Tibial nerve (tissue), 4 donors: Measurements from ENCODE around the gene CUL9. TPM values are rescaled to one million over a fixed set of nuclear protein-coding genes. Genes with fewer than 3 reads are reported as not detected.
A peak's percentile ranks its signal among the peaks of the same experiment; 100 is the strongest.

Experiments used
- DNase-seq, 2 donors: peaks; one replicate each; pipeline ENCODE4 v3.0.0-alpha.2; 2019; ENCODE audit warnings: low spot score in 2 of 2
- H3K27ac ChIP-seq, 4 donors: fragments of 200-600 bp; sonication (generic) in 3 of 4; one replicate each; pipeline ENCODE4 v1.5.1; 2017 to 2019; ENCODE audit warnings: mild to moderate bottlenecking in 1 of 4
- H3K27me3 ChIP-seq, 2 donors: fragments of 200-600 bp; sonication (generic) in 1 of 2; one replicate each; pipeline versions ENCODE4 v1.5.1 to v1.6.0; 2017 to 2019
- H3K36me3 ChIP-seq, 3 donors: fragments of 200-600 bp; sonication (generic); one replicate each; pipeline ENCODE4 v1.5.1; 2018 to 2019
- H3K4me1 ChIP-seq, 4 donors: fragments of 200-600 bp; sonication (generic) in 3 of 4; one replicate each; pipeline ENCODE4 v1.5.1; 2017 to 2019
- H3K4me3 ChIP-seq, 4 donors: fragments of 200-600 bp; sonication (generic) in 3 of 4; one replicate each; pipeline ENCODE4 v1.5.1; 2017 to 2019; ENCODE audit warnings: mild to moderate bottlenecking in 1 of 4, moderate library complexity in 1 of 4
- H3K9me3 ChIP-seq, 4 donors: fragments of 200-600 bp; sonication (generic) in 3 of 4; one replicate each; pipeline ENCODE4 v1.5.1; 2017 to 2019
- CTCF ChIP-seq, 5 experiments: fragments of 200-600 bp in 3 of 5; fragments of 450-650 bp in 2 of 5; sonication (generic) in 3 of 5; IDR thresholded peaks; one replicate each; pipeline ENCODE4 v1.5.1; 2016 to 2019; ENCODE audit warnings: antibody characterized with exemption in 5 of 5, mild to moderate bottlenecking in 3 of 5, moderate library complexity in 2 of 5
- EP300 ChIP-seq, 2 donors: sonication (generic); formaldehyde crosslinking; IDR thresholded peaks; one replicate each; pipeline ENCODE4 v1.6.1; 2017; ENCODE audit warnings: antibody characterized with exemption in 2 of 2, mild to moderate bottlenecking in 1 of 2
- POLR2A ChIP-seq, 2 donors: fragments of 450-650 bp; IDR thresholded peaks; one replicate each; pipeline ENCODE4 v1.6.1; 2017; ENCODE audit warnings: antibody characterized with exemption in 2 of 2, mild to moderate bottlenecking in 2 of 2, moderate library complexity in 2 of 2
- WGBS, 2 donors: methylation state at CpG; one replicate each; pipeline ENCODE4 v1.1.5; 2018; 5-methylcytosine and 5-hydroxymethylcytosine counted together
- total RNA-seq, 4 donors: library from RNA; depleted of rRNA; stranded (reverse); fragments of >200 nt; gene quantifications; one replicate each; pipeline ENCODE4 v1.1.0, GENCODE V29; 2016

Gene CUL9
- total RNA-seq, 4 donors from 2014 or later = 47.9 to 76.2 (median 49.3) TPM

- 51 to 53% methylated on average over 11 of the region's 11 CpGs for WGBS, 2 donors
- Histone ChIP-seq H3K4me3 (peak overlapping the region; percentile 29 to 57 (median 46)), H3K4me1 (peaks cover 0 to 41% (median 26%) of the 10 kb centered on the region in 4 donors), H3K27me3 (no peaks in the 10 kb centered on the region), H3K9me3 (no peaks in the 10 kb centered on the region), H3K36me3 (peaks cover 3 to 30% (median 7%) of the 10 kb centered on the region in 3 donors), H3K27ac (peak overlapping the region; percentile 82 to 100 (median 97))
- TF ChIP-seq CTCF (IDR thresholded peaks at IDR 0.05) = no peak
- TF ChIP-seq POLR2A (IDR thresholded peaks at IDR 0.05) = no peak
- no peak for DNase-seq
These were observed 8.3 kb upstream of the CUL9 start for GRCh38 chr6:43173591-43174262.

- H3K9me3 ChIP-seq = no peaks in the 10 kb centered on the region
- H3K4me1 ChIP-seq = peaks cover 0 to 41% (median 26%) of the 10 kb centered on the region in 4 donors
- TF ChIP-seq POLR2A (IDR thresholded peaks at IDR 0.05) = peak; percentile 8 to 84
- TF ChIP-seq CTCF (IDR thresholded peaks at IDR 0.05) = peak in 2 of 5 experiments; percentile 70 to 71
- peak; percentile 81 to 92 for TF ChIP-seq EP300 (IDR thresholded peaks at IDR 0.05)
- peak overlapping the region; percentile 29 to 57 (median 46) for H3K4me3 ChIP-seq
- peak; percentile 93 to 98 for DNase-seq
- WGBS, 2 donors = 0% methylated on average over 10 to 11 of the region's 32 CpGs
- H3K36me3 ChIP-seq = peaks cover 3 to 38% (median 14%) of the 10 kb centered on the region in 3 donors
- no peaks in the 10 kb centered on the region for H3K27me3 ChIP-seq
- H3K27ac ChIP-seq = peak overlapping the region; percentile 82 to 100 (median 97)
These were observed 7.5 kb upstream of the CUL9 start for GRCh38 chr6:43174263-43175112.

GRCh38 chr6:43175676-43176422, 6.1 kb upstream of the CUL9 start:
- H3K27ac ChIP-seq = peak overlapping the region in 2 of 4 donors; percentile 96 to 100
- no peaks in the 10 kb centered on the region for H3K9me3 ChIP-seq
- H3K4me1 ChIP-seq = peaks cover 0 to 37% (median 26%) of the 10 kb centered on the region in 4 donors
- H3K36me3 ChIP-seq = peaks cover 3 to 47% (median 16%) of the 10 kb centered on the region in 3 donors
- H3K4me3 ChIP-seq = no peak overlapping the region
- TF ChIP-seq POLR2A (IDR thresholded peaks at IDR 0.05) (no peak), EP300 (IDR thresholded peaks at IDR 0.05) (no peak), CTCF (IDR thresholded peaks at IDR 0.05) (no peak)
- no peaks in the 10 kb centered on the region for H3K27me3 ChIP-seq
- 87 to 88% methylated on average over 11 of the region's 11 CpGs for WGBS, 2 donors
- no peak for DNase-seq

- H3K36me3 ChIP-seq = peaks cover 3 to 47% (median 16%) of the 10 kb centered on the region in 3 donors
- H3K4me3 ChIP-seq = no peak overlapping the region
- no peaks in the 10 kb centered on the region for H3K27me3 ChIP-seq
- WGBS, 2 donors = 93 to 97% methylated on average over 4 to 6 of the region's 6 CpGs
- peaks cover 0 to 42% (median 26%) of the 10 kb centered on the region in 4 donors for H3K4me1 ChIP-seq
- no peak for TF ChIP-seq CTCF (IDR thresholded peaks at IDR 0.05)
- H3K27ac ChIP-seq = peak overlapping the region in 2 of 4 donors; percentile 96 to 100
- no peaks in the 10 kb centered on the region for H3K9me3 ChIP-seq
- no peak for DNase-seq
These were observed 5.6 kb upstream of the CUL9 start for GRCh38 chr6:43176423-43176786.
